ENCODE results near the gene WDR73. TPM values are rescaled to one million over a fixed set of nuclear protein-coding genes. Genes with fewer than 3 reads are reported as not detected.

Gene WDR73
- total RNA-seq, 4 donors from 2014 or later, result 12.7 to 37.4 (median 26.5) TPM

- Histone ChIP-seq H3K27ac (peak overlapping the region; percentile 90 to 97 (median 94)), H3K36me3 (peaks cover 0 to 7% (median 2%) of the 10 kb centered on the region in 4 donors), H3K4me1 (peaks cover 18 to 41% (median 27%) of the 10 kb centered on the region in 4 donors), H3K27me3 (no peaks in the 10 kb centered on the region), H3K4me3 (peak overlapping the region; percentile 19 to 70 (median 56)), H3K9me3 (no peaks in the 10 kb centered on the region)
- DNase-seq, result peak; percentile 79
- peak; percentile 33 to 41 (median 40) for TF ChIP-seq POLR2AphosphoS5 (IDR thresholded peaks at IDR 0.05)
- no peak for TF ChIP-seq CTCF (IDR thresholded peaks at IDR 0.05)
- peak; percentile 69 for TF ChIP-seq POLR2A (IDR thresholded peaks at IDR 0.05)
- no peak for TF ChIP-seq EP300 (IDR thresholded peaks at IDR 0.05; ENCODE audit: low read depth)
- intact Hi-C loops (cut with DNase I; ENCODE audit: low total_unique reads), result no loop called here
- 1% methylated on average over 67 of the region's 105 CpGs; no CpG with 5 or more reads in 1 of the 2 donors for WGBS, 2 donors (ENCODE audit: low coverage in 1 of 2)
- in situ Hi-C loops (cut with MboI; ENCODE audit: low pct_ligation_motif_present in 1 of 4, low pct_unique_long_range_greater_than_20kb in 1 of 4, low sequenced_read_pairs in 3 of 4), result no loop called here
Observed at GRCh38 chr15:84633311-84634227, 20.5 kb downstream of the WDR73 start.

- peak overlapping the region; percentile 90 to 97 (median 94) for H3K27ac ChIP-seq
- H3K27me3 ChIP-seq, result no peaks in the 10 kb centered on the region
- DNase-seq, result no peak
- intact Hi-C loops (cut with DNase I; ENCODE audit: low total_unique reads), result no loop called here
- H3K9me3 ChIP-seq, result no peaks in the 10 kb centered on the region
- TF ChIP-seq POLR2A (IDR thresholded peaks at IDR 0.05) (no peak), EP300 (IDR thresholded peaks at IDR 0.05; ENCODE audit: low read depth) (no peak), POLR2AphosphoS5 (IDR thresholded peaks at IDR 0.05) (no peak), CTCF (IDR thresholded peaks at IDR 0.05) (no peak)
- in situ Hi-C loops (cut with MboI; ENCODE audit: low pct_ligation_motif_present in 1 of 4, low pct_unique_long_range_greater_than_20kb in 1 of 4, low sequenced_read_pairs in 3 of 4), result no loop called here
- peak overlapping the region; percentile 51 to 70 (median 53) for H3K4me3 ChIP-seq
- H3K36me3 ChIP-seq, result no peaks in the 10 kb centered on the region
- peaks cover 18 to 41% (median 27%) of the 10 kb centered on the region in 4 donors for H3K4me1 ChIP-seq
- WGBS, 2 donors (ENCODE audit: low coverage in 1 of 2), result 0 to 37% methylated on average over 1 to 7 of the region's 7 CpGs
Observed at GRCh38 chr15:84631706-84632272, 22.3 kb downstream of the WDR73 start.

DNA sequence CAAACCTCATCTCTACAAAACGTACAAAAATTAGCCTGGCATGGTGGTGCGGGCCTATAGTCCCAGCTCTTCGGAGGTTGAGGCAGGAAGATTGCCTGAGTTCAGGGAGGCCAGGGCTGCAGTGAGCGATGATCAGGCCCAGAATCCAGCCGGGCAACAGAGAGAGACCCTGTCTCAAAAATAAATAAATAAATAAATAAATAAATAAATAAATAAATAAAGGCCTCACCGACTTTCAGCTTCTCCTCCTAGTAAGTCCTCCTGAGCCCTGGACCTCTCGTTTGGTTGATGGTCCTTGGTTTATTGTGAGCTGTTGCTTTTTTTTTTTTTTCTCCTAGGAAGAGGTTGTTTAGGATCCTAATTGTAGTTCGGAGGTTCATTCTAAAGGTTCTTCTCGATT, 25.1 kb downstream of the WDR73 start:
- no peaks in the 10 kb centered on the region for H3K36me3 ChIP-seq
- no peaks in the 10 kb centered on the region for H3K9me3 ChIP-seq
- TF ChIP-seq EP300 (IDR thresholded peaks at IDR 0.05; ENCODE audit: low read depth) (no peak), POLR2AphosphoS5 (IDR thresholded peaks at IDR 0.05) (no peak), CTCF (IDR thresholded peaks at IDR 0.05) (no peak), POLR2A (IDR thresholded peaks at IDR 0.05) (no peak)
- in situ Hi-C loops (cut with MboI; ENCODE audit: low pct_ligation_motif_present in 1 of 4, low pct_unique_long_range_greater_than_20kb in 1 of 4, low sequenced_read_pairs in 3 of 4) (no loop called here), intact Hi-C loops (cut with DNase I; ENCODE audit: low total_unique reads) (no loop called here)
- H3K4me3 ChIP-seq, result no peak overlapping the region
- whole genome bisulfite sequencing, 2 donors (ENCODE audit: low coverage in 1 of 2), result 93 to 94% methylated on average over 8 to 9 of the region's 9 CpGs
- no peaks in the 10 kb centered on the region for H3K27me3 ChIP-seq
- no peak for DNase-seq
- peaks cover 10 to 22% (median 13%) of the 10 kb centered on the region in 4 donors for H3K4me1 ChIP-seq
- no peak overlapping the region for H3K27ac ChIP-seq

GRCh38 chr15:84625123-84625522, 29.0 kb downstream of the WDR73 start:
- peaks cover 0 to 33% (median 8%) of the 10 kb centered on the region in 4 donors for H3K36me3 ChIP-seq
- WGBS, 2 donors (ENCODE audit: low coverage in 1 of 2), result 93% methylated on average over 2 of the region's 2 CpGs; no CpG with 5 or more reads in 1 of the 2 donors
- no peak for DNase-seq
- H3K4me3 ChIP-seq, result no peak overlapping the region
- H3K27me3 ChIP-seq, result no peaks in the 10 kb centered on the region
- intact Hi-C loops (cut with DNase I; ENCODE audit: low total_unique reads) (no loop called here), in situ Hi-C loops (cut with MboI; ENCODE audit: low pct_ligation_motif_present in 1 of 4, low pct_unique_long_range_greater_than_20kb in 1 of 4, low sequenced_read_pairs in 3 of 4) (no loop called here)
- no peaks in the 10 kb centered on the region for H3K4me1 ChIP-seq
- H3K27ac ChIP-seq, result no peak overlapping the region
- no peak for TF ChIP-seq POLR2A (IDR thresholded peaks at IDR 0.05)
- no peak for TF ChIP-seq POLR2AphosphoS5 (IDR thresholded peaks at IDR 0.05)
- TF ChIP-seq CTCF (IDR thresholded peaks at IDR 0.05), result no peak
- TF ChIP-seq EP300 (IDR thresholded peaks at IDR 0.05; ENCODE audit: low read depth), result no peak
- peaks cover 15 to 25% of the 10 kb centered on the region in 2 donors for H3K9me3 ChIP-seq
